GM19238 (cell line): ENCODE measurements around the gene ZNF197.
"Not testable (repeated sequence)": the region's sequence is repeated elsewhere in the genome, so short reads cannot be mapped to it uniquely, and the experiment has no call there.

Experiments used
- DNase-seq: peaks from one replicate; pipeline ENCODE4 v3.0.0; 2011; ENCODE audit warnings: low spot score; ENCODE audit not compliant: insufficient read length

The ZNF197 gene

DNA sequence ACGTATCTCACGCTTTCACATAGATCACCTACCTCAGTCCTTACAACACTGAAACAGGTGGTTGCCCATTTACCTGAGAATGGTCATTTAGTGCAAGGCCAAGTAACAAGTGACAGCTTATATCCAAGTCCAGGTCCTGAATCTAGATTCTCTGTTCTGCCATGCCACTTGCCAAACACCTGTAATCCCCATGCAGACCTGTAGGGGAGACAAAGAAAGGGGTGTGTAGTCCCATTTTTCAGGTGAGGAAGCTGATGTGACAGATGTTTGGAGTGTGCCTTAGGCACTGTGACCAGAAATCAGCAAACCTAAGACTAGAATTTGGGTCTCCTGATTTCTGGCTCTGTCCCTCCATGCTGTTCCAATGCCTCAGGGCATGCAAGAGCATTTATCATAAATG, 36.4 kb downstream of the ZNF197 start:
- DNase-seq: no peak

DNA sequence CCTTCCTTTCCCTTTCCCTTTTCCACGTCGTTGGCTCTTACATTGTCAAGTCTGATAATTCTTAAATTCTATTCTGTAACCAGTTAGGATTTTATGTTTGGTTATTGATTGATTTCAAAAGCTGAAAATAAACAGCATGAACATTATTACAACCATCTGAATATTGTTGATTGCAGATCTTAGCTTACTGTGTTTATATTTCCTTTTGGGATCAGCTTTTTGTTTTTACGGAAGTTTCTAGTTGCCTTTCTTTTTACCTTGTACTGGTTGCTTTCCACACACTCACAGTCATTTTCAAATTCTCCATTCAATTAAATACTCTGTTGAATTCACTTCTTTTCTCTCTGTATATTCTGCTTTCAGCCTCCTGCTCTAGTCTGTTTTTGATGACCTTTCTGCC, 40.3 kb downstream of the ZNF197 start:
- DNase-seq: no peak

DNA sequence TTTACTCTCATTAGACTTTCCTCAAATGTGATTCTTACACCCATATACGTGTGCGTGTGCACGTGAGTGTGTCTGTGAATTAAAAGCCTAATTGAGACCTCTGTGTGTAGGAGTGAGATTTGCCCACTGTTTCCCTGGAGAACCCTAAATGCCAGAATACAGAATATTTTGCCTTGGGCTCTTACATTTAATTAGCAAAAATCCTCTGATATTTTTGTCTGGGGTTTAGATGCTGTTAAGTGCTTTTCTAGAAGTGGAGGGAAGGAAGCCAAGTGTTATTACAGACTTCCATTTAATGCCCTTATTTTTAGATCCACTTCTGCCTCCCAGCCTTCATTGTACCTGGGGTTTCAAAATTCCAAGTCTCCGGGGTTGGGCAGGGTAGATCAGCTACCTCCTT, 41.5 kb downstream of the ZNF197 start:
- DNase-seq: no peak

DNA sequence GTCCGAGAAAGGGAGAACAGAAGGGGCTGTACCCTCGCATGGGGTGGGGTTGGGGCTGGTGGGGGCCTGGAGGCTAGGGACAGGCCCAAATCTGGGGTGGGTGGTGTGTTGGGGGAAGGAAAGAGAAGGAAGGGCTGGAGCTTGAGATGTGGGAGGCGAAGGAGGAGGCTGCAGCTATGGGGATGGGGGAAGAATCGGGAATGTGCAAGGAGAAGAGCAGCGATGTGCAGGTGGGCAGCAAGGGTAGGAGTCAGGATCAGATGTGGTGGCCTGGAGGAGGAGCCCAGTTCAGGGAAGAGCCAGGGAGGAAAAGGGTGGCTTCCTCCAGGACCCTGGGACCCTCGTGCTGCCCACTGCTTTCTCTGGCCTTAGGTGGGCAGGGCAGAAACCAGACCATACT, 44.9 kb downstream of the ZNF197 start:
- no peak for DNase-seq

DNA sequence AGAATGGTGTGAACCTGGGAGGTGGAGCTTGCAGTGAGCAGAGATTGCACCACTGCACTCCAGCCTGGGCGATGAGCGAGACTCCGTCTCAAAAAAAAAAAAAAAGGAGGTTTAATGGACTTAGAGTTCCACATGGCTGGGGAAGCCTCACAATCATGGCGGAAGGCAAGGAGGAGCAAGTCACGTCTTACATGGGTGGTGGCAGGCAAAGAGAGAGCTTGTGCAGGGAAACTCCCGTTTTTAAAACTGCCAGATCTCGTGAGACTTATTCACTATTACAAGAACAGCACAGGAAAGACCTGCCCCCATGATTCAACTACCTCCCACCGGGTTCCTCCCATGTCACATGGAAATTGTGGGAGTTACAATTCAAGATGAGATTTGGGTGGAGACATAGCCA, 48.6 kb downstream of the ZNF197 start:
- not testable (repeated sequence) for DNase-seq

DNA sequence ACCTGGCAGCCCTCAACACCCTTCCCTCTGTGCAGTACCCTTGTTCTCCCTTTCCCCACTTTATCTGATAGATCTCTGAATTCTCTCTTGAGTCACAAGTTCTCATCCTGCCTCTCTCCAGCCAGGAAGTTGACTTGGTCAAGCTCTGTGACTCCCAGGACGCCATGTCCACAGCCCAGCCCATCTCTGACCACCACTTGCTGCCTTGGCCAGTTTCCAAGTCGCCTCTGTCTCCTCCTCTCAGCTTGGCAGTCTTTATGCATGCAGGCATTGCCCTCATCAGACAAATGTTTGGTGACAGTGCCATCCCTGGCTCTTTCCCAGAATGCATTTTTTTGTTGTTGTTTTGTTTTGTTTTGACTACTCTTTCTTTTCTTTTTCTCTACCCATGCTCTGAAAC, 49.4 kb downstream of the ZNF197 start:
- no peak for DNase-seq

DNA sequence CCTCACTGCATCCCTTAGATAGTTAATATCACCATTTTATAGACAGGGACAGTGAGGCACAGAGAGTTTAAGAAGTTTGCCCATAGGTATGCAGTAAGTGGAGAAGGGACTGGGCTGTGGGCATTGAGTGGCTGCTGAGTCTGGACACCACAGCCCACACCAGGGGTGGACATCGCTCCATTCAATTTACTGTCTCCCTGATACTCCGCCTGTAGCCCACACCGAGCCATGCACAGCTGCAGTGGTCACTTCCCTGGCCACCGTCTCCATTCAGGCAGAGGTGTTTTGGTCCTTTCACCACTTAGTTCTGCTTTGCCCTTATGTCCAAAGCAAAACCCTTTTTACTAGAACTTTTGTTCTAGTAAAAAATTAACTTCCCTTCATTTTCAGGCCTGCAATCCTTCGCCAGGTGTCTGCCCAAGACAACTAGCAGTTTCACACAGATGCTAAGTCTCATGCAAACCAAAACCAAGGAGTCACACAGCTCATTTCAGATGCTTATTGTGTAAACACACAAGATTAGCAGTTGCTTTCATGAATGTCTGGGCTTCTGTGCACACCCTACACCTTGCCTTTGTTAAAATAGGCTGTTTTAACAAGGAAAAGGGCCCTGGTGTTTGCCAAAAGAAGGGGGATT, 53.8 kb downstream of the ZNF197 start:
- DNase-seq: peak; percentile 23

DNA sequence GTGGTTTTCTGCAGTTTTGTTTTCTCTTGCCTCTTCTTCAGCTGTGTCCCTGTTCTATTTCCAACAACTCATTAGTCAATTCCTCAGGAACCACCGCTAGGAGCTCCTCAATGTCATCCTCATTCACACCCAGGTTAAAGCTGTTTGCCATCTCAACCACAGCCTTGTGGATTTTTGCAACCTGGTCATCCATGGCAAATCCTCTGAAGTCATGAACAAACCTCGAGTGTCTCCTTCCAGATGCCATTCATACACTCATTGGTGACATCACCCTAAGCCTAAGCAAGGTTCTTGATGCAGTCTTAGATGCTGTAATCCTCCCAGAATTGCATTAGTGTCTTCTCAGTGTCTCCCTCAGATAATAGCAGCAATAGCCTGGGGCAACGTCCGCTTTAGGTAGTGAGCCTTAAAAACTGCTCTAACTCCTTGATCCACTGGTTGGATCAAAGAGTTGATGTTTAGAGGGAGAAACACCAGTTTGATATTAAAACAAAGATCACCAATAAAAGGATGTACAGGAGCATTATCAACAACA, 56.2 kb downstream of the ZNF197 start:
- no peak for DNase-seq

DNA sequence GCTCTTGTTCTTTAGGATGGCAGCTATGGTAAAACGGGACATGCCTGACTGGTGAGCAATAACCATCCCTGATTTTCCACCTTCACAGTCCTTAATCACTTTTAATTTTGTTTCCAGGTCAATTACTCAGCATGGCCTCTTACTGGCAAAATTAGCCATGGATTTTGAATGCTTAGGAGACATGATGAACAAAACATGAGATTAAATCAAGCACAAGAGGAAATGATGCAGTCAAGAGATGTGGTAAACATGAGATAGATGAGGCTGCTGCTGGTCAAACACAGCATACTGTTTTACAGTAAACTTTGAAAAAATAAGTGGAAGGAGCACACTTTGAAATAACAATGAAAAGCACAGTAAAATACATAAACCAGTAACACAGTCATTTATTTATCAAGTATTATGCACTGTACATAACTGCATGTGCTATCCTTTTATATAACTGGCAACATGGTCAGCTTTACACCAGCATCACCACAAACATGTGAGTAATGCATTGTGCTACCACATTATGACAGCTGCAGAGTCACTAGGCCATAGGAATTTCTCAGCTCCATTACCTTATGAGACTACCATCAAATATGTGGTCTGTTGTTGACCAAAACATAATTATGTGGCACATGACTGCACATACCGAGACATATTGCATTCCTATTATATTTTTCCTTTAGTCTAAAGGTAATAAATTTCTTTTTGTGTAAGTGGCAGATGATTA, 57.5 kb downstream of the ZNF197 start:
- no peak for DNase-seq

DNA sequence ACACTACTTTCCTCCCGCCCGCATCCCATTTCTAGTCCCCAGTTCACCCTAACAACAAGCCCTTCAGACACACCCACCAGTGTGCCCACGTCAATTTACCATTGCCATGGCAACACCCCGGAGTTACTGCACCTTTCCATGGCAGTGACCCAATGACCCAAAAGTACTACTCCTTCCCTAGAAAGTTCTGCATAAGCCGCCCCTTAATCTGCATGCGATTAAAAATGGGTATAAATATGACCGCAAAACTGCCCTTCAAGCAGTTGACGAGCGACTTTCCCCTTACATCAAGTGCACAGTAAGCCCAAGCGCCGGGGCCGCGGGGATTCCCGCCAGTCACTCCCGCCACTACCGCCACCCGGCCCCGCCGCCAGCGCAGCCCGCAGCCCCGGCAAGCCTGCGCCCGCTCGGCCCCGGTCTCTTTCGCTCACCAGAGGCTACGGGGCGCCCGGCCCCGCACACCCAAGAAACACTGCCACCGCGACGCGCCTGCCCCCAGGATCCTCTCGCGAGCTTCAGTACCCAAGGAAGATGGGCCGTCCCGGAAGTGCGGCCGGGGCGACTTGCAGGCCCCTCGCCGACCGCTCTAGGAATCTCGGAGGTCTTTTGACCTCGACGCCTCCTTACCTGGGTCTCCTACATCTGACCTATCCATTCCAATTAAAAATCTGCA, 60.4 kb downstream of the ZNF197 start:
- peak; percentile 74 for DNase-seq

DNA sequence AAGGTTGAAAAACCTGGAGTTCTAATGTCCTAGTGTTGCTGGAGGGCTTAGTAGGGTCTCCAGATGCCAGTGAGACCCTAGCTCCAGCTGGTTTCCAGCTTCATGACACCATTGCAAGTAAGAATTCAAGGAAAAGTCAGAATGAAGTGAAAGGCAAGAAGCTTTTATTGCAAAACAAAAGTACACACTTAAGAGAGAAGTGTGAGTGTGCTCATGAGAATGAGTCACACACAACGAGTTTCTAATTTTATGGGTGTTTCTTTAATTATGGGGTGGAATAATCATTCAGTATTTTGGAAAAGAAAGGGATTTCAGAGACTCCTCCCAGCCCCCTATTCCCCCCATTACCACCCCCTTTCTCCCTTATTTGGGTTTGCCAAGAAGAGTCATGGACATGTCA, 63.1 kb downstream of the ZNF197 start:
- no peak for DNase-seq
